Gastrocnemius medialis (tissue), 4 donors: ENCODE data around the gene PPARA.

Experiments
- POLR2A ChIP-seq, 2 donors: fragments of 450-650 bp; IDR thresholded peaks; one replicate each; pipeline ENCODE4 v1.6.1; 2017; ENCODE audit warnings: antibody characterized with exemption in 2 of 2, mild to moderate bottlenecking in 2 of 2, moderate library complexity in 2 of 2
- TF ChIP-seq, protein P1 (sequence below), 5 experiments: fragments of 450-650 bp in 3 of 5; fragments of 200-600 bp in 2 of 5; sonication (generic) in 2 of 5; IDR thresholded peaks in 4 of 5; conservative IDR thresholded peaks in 1 of 5; 1 replicate in 4 of 5; 2 replicates in 1 of 5; pipeline ENCODE4 v1.5.1; 2016 to 2019; ENCODE audit warnings: antibody characterized with exemption in 5 of 5, mild to moderate bottlenecking in 3 of 5, moderate library complexity in 3 of 5

DNA sequence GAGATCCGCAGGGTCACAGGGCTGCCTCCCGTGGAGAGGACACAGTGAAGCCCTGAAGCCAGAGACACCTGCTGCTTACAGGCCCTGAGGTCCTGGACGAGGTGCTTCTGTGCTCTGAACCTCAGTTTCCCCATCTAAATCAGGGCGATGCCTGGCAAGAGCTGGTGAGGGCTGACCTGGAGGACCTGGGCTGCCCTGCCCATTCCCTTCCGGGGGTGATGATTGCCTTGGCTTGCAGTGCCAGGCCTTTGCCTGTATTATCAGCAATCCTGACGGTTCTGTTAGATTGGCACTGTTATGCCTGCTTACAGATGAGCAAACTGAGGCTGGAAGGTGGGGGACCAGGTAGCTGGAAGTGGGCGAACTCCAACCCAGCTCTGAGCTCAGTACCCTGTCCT, 138.5 kb downstream of the PPARA start:
- TF ChIP-seq POLR2A (IDR thresholded peaks at IDR 0.05), result no peak
- TF ChIP-seq, protein P1, sequence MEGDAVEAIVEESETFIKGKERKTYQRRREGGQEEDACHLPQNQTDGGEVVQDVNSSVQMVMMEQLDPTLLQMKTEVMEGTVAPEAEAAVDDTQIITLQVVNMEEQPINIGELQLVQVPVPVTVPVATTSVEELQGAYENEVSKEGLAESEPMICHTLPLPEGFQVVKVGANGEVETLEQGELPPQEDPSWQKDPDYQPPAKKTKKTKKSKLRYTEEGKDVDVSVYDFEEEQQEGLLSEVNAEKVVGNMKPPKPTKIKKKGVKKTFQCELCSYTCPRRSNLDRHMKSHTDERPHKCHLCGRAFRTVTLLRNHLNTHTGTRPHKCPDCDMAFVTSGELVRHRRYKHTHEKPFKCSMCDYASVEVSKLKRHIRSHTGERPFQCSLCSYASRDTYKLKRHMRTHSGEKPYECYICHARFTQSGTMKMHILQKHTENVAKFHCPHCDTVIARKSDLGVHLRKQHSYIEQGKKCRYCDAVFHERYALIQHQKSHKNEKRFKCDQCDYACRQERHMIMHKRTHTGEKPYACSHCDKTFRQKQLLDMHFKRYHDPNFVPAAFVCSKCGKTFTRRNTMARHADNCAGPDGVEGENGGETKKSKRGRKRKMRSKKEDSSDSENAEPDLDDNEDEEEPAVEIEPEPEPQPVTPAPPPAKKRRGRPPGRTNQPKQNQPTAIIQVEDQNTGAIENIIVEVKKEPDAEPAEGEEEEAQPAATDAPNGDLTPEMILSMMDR (IDR thresholded peaks at IDR 0.05 in 4 of 5, conservative IDR thresholded peaks at IDR 0.05 in 1 of 5), result no peak
